CD4-positive, alpha-beta T cell treated with Interleukin-4 for 4 hours (primary cell): Measurements from ENCODE around the gene MCM8.

Experiments
- DNase-seq: peaks from one replicate; pipeline ENCODE4 v3.0.0-alpha.2; 2020

Gene MCM8

DNA sequence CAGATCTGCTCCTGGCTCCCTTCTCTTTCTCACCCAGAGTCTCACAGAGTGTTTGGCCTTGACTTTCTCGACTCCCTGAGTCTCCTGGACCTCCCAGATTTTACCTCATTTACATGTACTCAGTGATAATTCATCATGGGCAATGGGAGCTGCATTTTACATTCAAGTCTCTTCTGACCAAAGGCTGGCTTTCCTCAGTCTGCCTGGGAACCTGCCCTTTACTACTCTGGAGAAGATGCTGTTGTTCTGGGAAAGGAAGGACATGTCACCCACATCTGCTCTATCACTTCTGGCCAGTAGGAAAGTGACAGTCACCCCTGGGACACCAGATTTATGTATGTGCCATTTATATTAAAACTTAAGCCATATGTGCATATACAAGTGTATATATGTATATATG, 96.0 kb downstream of the MCM8 start:
- no peak for DNase-seq

- DNase-seq: no peak
These were observed 97.9 kb downstream of the MCM8 start for GRCh38 chr20:6048391-6048790.
